Lung (tissue), 12 donors: ENCODE data around the gene FRMD4A. TPM values are rescaled to one million over a fixed set of nuclear protein-coding genes. Genes with fewer than 3 reads are reported as not detected.

ENCODE experiments used
- ATAC-seq: fragments of 200-7000 bp; cut with Tn5 transposase; one replicate; pipeline ENCODE4 v1.9.1; 2020; ENCODE audit warnings: moderate number of reproducible peaks; ENCODE audit not compliant: insufficient read depth, low FRiP score
- DNase-seq, 3 donors: peaks; one replicate each; pipeline ENCODE4 v3.0.0-alpha.2; 2013 to 2017
- H3K27ac ChIP-seq, 2 donors: one replicate each; pipeline ENCODE4 v1.5.1; 2013; ENCODE audit warnings: mild to moderate bottlenecking in 2 of 2, moderate library complexity in 2 of 2, control low read depth in 1 of 2, inconsistent platforms in 1 of 2, low read depth in 1 of 2, low read length in 1 of 2
- H3K27me3 ChIP-seq, 3 donors: one replicate each; pipeline ENCODE4 v1.5.1; 2013; ENCODE audit warnings: low read length in 2 of 3; ENCODE audit not compliant: control insufficient read depth in 3 of 3, insufficient read depth in 3 of 3
- H3K36me3 ChIP-seq, 4 donors: one replicate each; pipeline ENCODE4 v1.5.1; 2013; ENCODE audit warnings: low read length in 4 of 4, mild to moderate bottlenecking in 1 of 4, moderate library complexity in 1 of 4; ENCODE audit not compliant: control insufficient read depth in 4 of 4, insufficient read depth in 4 of 4
- H3K4me1 ChIP-seq, 5 donors: one replicate each; pipeline ENCODE4 v1.5.1; 2013; ENCODE audit warnings: low read length in 5 of 5, mild to moderate bottlenecking in 2 of 5, moderate library complexity in 1 of 5; ENCODE audit not compliant: control insufficient read depth in 5 of 5, insufficient read depth in 5 of 5
- H3K4me3 ChIP-seq: one replicate; pipeline ENCODE4 v1.5.1; 2013; ENCODE audit warnings: mild to moderate bottlenecking, control low read depth, moderate library complexity
- H3K9ac ChIP-seq, 2 donors: one replicate each; pipeline ENCODE4 v1.5.1; 2013; ENCODE audit warnings: low read length in 2 of 2, control low read depth in 1 of 2; ENCODE audit not compliant: insufficient read depth in 1 of 2
- H3K9me3 ChIP-seq, 4 donors: one replicate each; pipeline ENCODE4 v1.5.1; 2013; ENCODE audit warnings: low read length in 3 of 4, mild to moderate bottlenecking in 1 of 4, moderate library complexity in 1 of 4; ENCODE audit not compliant: control insufficient read depth in 4 of 4, insufficient read depth in 3 of 4
- CTCF ChIP-seq: IDR thresholded peaks from 2 replicates; pipeline ENCODE4 v1.5.1; 2012; ENCODE audit warnings: mild to moderate bottlenecking; ENCODE audit errors: control extremely low read depth, extremely low read depth
- WGBS, 2 donors: extraction: QIAGEN DNeasy Blood & Tissue Kit; methylation state at CpG; one replicate each; pipeline ENCODE4 v1.1.7; 2013; 5-methylcytosine and 5-hydroxymethylcytosine counted together
- polyA plus RNA-seq, 2 donors: library from polyadenylated mRNA; stranded (reverse); fragments of 200-250 nt; gene quantifications; one replicate each; pipeline ENCODE4 v1.2.1, GENCODE V29; 2013
- total RNA-seq, 2 donors: library from RNA; depleted of rRNA in 1 of 2; stranded (reverse); fragments of >200 nt in 1 of 2; gene quantifications; one replicate each; pipeline ENCODE4 v1.2.1, GENCODE V29; 2014 to 2021
- donor health status: control.
- donor health status: control.
- donor health status: Bipolar disorder and iron deficiency.
- donor health status: healthy.
- donor health status: DM: yes; HTN: yes; CAD: no.

FRMD4A gene
- total and polyA plus RNA-seq, 4 donors: 12.0 to 64.5 (median 29.3) TPM

GRCh38 chr10:14014423-14014822, 316.3 kb downstream of the FRMD4A start:
- Histone ChIP-seq H3K27me3 (peaks cover 0 to 7% (median 0%) of the 10 kb centered on the region in 3 donors), H3K9me3 (no peaks in the 10 kb centered on the region), H3K27ac (no peak overlapping the region), H3K4me1 (peaks cover 0 to 38% (median 5%) of the 10 kb centered on the region in 5 donors), H3K36me3 (no peaks in the 10 kb centered on the region), H3K4me3 (no peak overlapping the region), H3K9ac (no peak overlapping the region)
- peak; percentile 24 to 79 (median 57) for DNase-seq
- WGBS, 2 donors: 80 to 87% methylated on average over 5 of the region's 5 CpGs
- no peak for ATAC-seq
- TF ChIP-seq CTCF: no peak

DNA sequence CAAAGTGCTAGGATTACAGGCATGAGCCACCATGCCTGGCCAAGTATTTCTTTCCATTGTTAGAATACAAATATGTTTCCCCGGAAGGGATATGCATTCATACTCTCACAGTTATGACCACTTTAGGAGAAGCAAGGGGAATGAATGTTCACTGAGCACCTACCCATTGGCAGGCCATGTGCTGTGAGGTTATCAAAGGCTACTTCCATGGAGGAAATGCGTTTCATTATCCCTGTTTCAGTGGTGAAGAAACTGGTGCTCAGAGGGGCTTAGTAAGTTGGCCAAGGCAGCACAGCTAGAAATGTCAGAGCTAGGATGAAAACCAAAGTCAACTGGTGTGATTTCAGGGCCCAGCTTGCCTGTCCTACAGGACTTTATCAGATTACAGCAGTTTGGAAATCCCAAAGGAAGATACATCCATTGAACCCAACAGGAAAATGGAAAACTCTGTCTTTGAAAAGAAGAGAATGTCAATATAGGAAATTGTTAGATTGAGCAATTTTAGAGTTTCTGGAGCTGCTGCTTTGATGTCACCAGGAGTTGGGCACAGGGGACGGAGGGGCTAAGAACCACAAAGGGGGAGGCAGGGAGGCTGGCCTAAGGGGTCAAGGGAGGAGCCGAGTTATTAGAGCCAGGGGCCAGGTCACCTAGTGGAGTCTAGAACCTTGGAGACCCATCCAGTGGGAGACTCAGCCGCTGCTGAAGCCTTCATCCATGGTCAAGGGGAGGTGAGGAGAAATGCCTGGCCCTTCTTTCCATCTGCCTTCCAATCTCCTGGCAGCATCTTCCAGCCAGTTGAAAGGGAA, 319.8 kb downstream of the FRMD4A start:
- H3K9me3 ChIP-seq: no peaks in the 10 kb centered on the region
- no peak overlapping the region for H3K4me3 ChIP-seq
- peaks cover 0 to 19% (median 0%) of the 10 kb centered on the region in 3 donors for H3K27me3 ChIP-seq
- ATAC-seq (no peak), DNase-seq (no peak)
- no peak overlapping the region for H3K27ac ChIP-seq
- WGBS, 2 donors: 82 to 89% methylated on average over 5 of the region's 5 CpGs
- no peak overlapping the region for H3K9ac ChIP-seq
- H3K4me1 ChIP-seq: peaks cover 0 to 52% (median 7%) of the 10 kb centered on the region in 5 donors
- TF ChIP-seq CTCF: no peak
- H3K36me3 ChIP-seq: no peaks in the 10 kb centered on the region

- WGBS, 2 donors: 21 to 44% methylated on average over 5 of the region's 5 CpGs
- Histone ChIP-seq H3K27ac (peak overlapping the region; percentile 11 to 28), H3K4me3 (no peak overlapping the region), H3K36me3 (no peaks in the 10 kb centered on the region), H3K9ac (no peak overlapping the region), H3K9me3 (no peaks in the 10 kb centered on the region), H3K27me3 (peaks cover 0 to 19% (median 0%) of the 10 kb centered on the region in 3 donors), H3K4me1 (peaks cover 0 to 44% (median 5%) of the 10 kb centered on the region in 5 donors)
- DNase-seq: peak; percentile 42 to 80 (median 68)
- TF ChIP-seq CTCF: no peak
- ATAC-seq: no peak
Observed at GRCh38 chr10:14010101-14010558, 320.6 kb downstream of the FRMD4A start.
